HG03565 (cell line): ENCODE measurements around the gene EML6.
A peak's percentile ranks its signal among the peaks of the same experiment; 100 is the strongest.

Source experiments
- ATAC-seq: cut with Tn5 transposase; IDR thresholded peaks from one replicate; pipeline ENCODE4 v1.9.1; 2021; ENCODE audit warnings: mild to moderate bottlenecking, moderate library complexity; ENCODE audit not compliant: unreplicated experiment

Gene EML6

GRCh38 chr2:54789878-54790277 lies 66.4 kb downstream of the EML6 start:
- no peak for ATAC-seq

GRCh38 chr2:54791831-54792230 lies 68.4 kb downstream of the EML6 start:
- ATAC-seq: no peak

- no peak for ATAC-seq
These were observed 73.8 kb downstream of the EML6 start for GRCh38 chr2:54797307-54797706.

GRCh38 chr2:54801352-54801751 lies 77.9 kb downstream of the EML6 start:
- no peak for ATAC-seq

- ATAC-seq: no peak
These were observed 80.6 kb downstream of the EML6 start for GRCh38 chr2:54803783-54804751.

GRCh38 chr2:54805255-54805654 lies 81.8 kb downstream of the EML6 start:
- no peak for ATAC-seq

GRCh38 chr2:54806975-54807374 lies 83.5 kb downstream of the EML6 start:
- ATAC-seq: no peak

GRCh38 chr2:54808661-54809060 lies 85.2 kb downstream of the EML6 start:
- ATAC-seq: no peak

GRCh38 chr2:54809819-54810218 lies 86.4 kb downstream of the EML6 start:
- no peak for ATAC-seq

- ATAC-seq: no peak
These were observed 86.8 kb downstream of the EML6 start for GRCh38 chr2:54810246-54810645.

- ATAC-seq: no peak
These were observed 90.1 kb downstream of the EML6 start for GRCh38 chr2:54813584-54813983.

- no peak for ATAC-seq
These were observed 91.1 kb downstream of the EML6 start for GRCh38 chr2:54814389-54815147.

- no peak for ATAC-seq
These were observed 91.7 kb downstream of the EML6 start for GRCh38 chr2:54815148-54815539.

- ATAC-seq: no peak
These were observed 94.8 kb downstream of the EML6 start for GRCh38 chr2:54818226-54818625.

- ATAC-seq: no peak
These were observed 97.1 kb downstream of the EML6 start for GRCh38 chr2:54820558-54820957.

GRCh38 chr2:54824567-54824966 lies 101.1 kb downstream of the EML6 start:
- ATAC-seq: no peak

GRCh38 chr2:54830546-54830945 lies 107.1 kb downstream of the EML6 start:
- ATAC-seq: no peak

- no peak for ATAC-seq
These were observed 108.0 kb downstream of the EML6 start for GRCh38 chr2:54831480-54831879.

- no peak for ATAC-seq
These were observed 111.3 kb downstream of the EML6 start for GRCh38 chr2:54834721-54835120.

GRCh38 chr2:54836477-54836876 lies 113.0 kb downstream of the EML6 start:
- ATAC-seq: no peak

- peak; percentile 70 for ATAC-seq
These were observed 115.1 kb downstream of the EML6 start for GRCh38 chr2:54838585-54839035.
